Osteocyte (in vitro differentiated cells): Measurements from ENCODE around the gene NTN4. TPM values are rescaled to one million over a fixed set of nuclear protein-coding genes. Genes with fewer than 3 reads are reported as not detected.

ENCODE experiments used
- DNase-seq: peaks from one replicate; pipeline ENCODE4 v3.0.0; 2021; ENCODE audit warnings: mixed read lengths; ENCODE audit not compliant: unreplicated experiment; ENCODE audit errors: extremely low spot score
- H3K27ac Mint-ChIP-seq: one replicate; pipeline ENCODE4 v1.8.0; 2021; ENCODE audit warnings: mild to moderate bottlenecking, mixed read lengths; ENCODE audit not compliant: unreplicated experiment
- H3K27me3 Mint-ChIP-seq: one replicate; pipeline ENCODE4 v1.8.0; 2021; ENCODE audit warnings: mixed read lengths; ENCODE audit not compliant: unreplicated experiment
- H3K36me3 Mint-ChIP-seq: one replicate; pipeline ENCODE4 v1.8.0; 2021; ENCODE audit warnings: mixed read lengths; ENCODE audit not compliant: unreplicated experiment
- H3K4me1 Mint-ChIP-seq: one replicate; pipeline ENCODE4 v1.8.0; 2021; ENCODE audit warnings: mixed read lengths; ENCODE audit not compliant: unreplicated experiment
- H3K4me3 Mint-ChIP-seq: one replicate; pipeline ENCODE4 v1.8.0; 2021; ENCODE audit warnings: mild to moderate bottlenecking, moderate library complexity, mixed read lengths; ENCODE audit not compliant: unreplicated experiment
- H3K9me3 Mint-ChIP-seq: one replicate; pipeline ENCODE4 v1.8.0; 2021; ENCODE audit warnings: mixed read lengths; ENCODE audit not compliant: unreplicated experiment
- CTCF ChIP-seq: fragments of 200-600 bp; sonication (generic); IDR thresholded peaks from 2 replicates; pipeline ENCODE4 v1.5.0; 2021; ENCODE audit warnings: antibody characterized with exemption, mild to moderate bottlenecking, moderate library complexity
- total RNA-seq: library from RNA; stranded (reverse); gene quantifications from 2 replicates; pipeline ENCODE4 v1.2.1, GENCODE V29; 2021

NTN4 gene
- total RNA-seq, 1 donor from 2014 or later: 654 TPM

- Mint-ChIP-seq H3K27ac (no peak overlapping the region), H3K36me3 (peaks cover 2% of the 10 kb centered on the region), H3K4me1 (peaks cover 42% of the 10 kb centered on the region), H3K27me3 (no peaks in the 10 kb centered on the region), H3K4me3 (no peak overlapping the region), H3K9me3 (peaks cover 4% of the 10 kb centered on the region)
- no peak for DNase-seq
- no peak for TF ChIP-seq CTCF
These were observed 148.0 kb downstream of the NTN4 start for GRCh38 chr12:95642583-95642982.

- no peak for DNase-seq
- no peaks in the 10 kb centered on the region for H3K27me3 Mint-ChIP-seq
- H3K9me3 Mint-ChIP-seq: peaks cover 8% of the 10 kb centered on the region
- peaks cover 41% of the 10 kb centered on the region for H3K4me1 Mint-ChIP-seq
- peak overlapping the region; percentile 65 for H3K27ac Mint-ChIP-seq
- no peak for TF ChIP-seq CTCF
- peaks cover 5% of the 10 kb centered on the region for H3K36me3 Mint-ChIP-seq
- no peak overlapping the region for H3K4me3 Mint-ChIP-seq
These were observed 149.1 kb downstream of the NTN4 start for GRCh38 chr12:95641299-95641952.

- Mint-ChIP-seq H3K27ac (peak overlapping the region; percentile 65), H3K36me3 (peaks cover 5% of the 10 kb centered on the region), H3K27me3 (no peaks in the 10 kb centered on the region), H3K4me3 (no peak overlapping the region), H3K4me1 (peaks cover 35% of the 10 kb centered on the region), H3K9me3 (peaks cover 9% of the 10 kb centered on the region)
- TF ChIP-seq CTCF: no peak
- no peak for DNase-seq
These were observed 150.0 kb downstream of the NTN4 start for GRCh38 chr12:95640516-95640915.

GRCh38 chr12:95637471-95638155, 153.0 kb downstream of the NTN4 start:
- no peak for DNase-seq
- Mint-ChIP-seq H3K27me3 (no peaks in the 10 kb centered on the region), H3K9me3 (peaks cover 8% of the 10 kb centered on the region), H3K27ac (peak overlapping the region; percentile 98), H3K36me3 (peaks cover 5% of the 10 kb centered on the region), H3K4me3 (peak overlapping the region; percentile 44), H3K4me1 (peaks cover 57% of the 10 kb centered on the region)
- no peak for TF ChIP-seq CTCF

- Mint-ChIP-seq H3K9me3 (peaks cover 4% of the 10 kb centered on the region), H3K4me3 (no peak overlapping the region), H3K27ac (peak overlapping the region; percentile 98), H3K27me3 (no peaks in the 10 kb centered on the region), H3K4me1 (peaks cover 60% of the 10 kb centered on the region), H3K36me3 (peaks cover 3% of the 10 kb centered on the region)
- TF ChIP-seq CTCF: no peak
- no peak for DNase-seq
These were observed 153.6 kb downstream of the NTN4 start for GRCh38 chr12:95637010-95637409.
